K562 (cell line): ENCODE results near the gene PTRHD1. TPM values are rescaled to one million over a fixed set of nuclear protein-coding genes. Genes with fewer than 3 reads are reported as not detected.

Experiments
- ATAC-seq: fragments of 200-7000 bp; cut with Tn5 transposase; 3 replicates; pipeline ENCODE4 v1.9.1; 2020; ENCODE audit warnings: moderate library complexity
- BruUV-seq: library from RNA; stranded (reverse); fragments of 400-500 nt; replicated peaks from 2 replicates; lab custom pipeline; 2021; lab: Mats Ljungman, UMichigan
- CTCF ChIA-PET: fragments of 300-600 bp; formaldehyde crosslinking; extraction: SDS; loops from one replicate; lab custom pipeline; 2021; ENCODE audit warnings: low intra/inter-chr PET ratio; lab: Yijun Ruan, JAX
- POLR2A ChIA-PET: fragments of 300-600, 350-650 bp; sonication (Branson Sonifier 250); formaldehyde crosslinking; extraction: SDS; loops from one replicate; lab custom pipeline; 2021; ENCODE audit warnings: antibody characterized with exemption, inconsistent platforms; lab: Yijun Ruan, JAX
- DNase-seq, 4 experiments: peaks; one replicate each; pipeline versions ENCODE4 v3.0.0 to v3.0.0-alpha.2; 2011 to 2018; ENCODE audit warnings: low spot score in 3 of 4, mixed read lengths in 3 of 4; ENCODE audit errors: extremely low read depth in 1 of 4
- FAIRE-seq: peaks from 2 replicates; lab custom pipeline; 2011; peaks lifted over from hg19 to GRCh38; lab: Jason Lieb, UNC
- H2AFZ ChIP-seq: 2 replicates; pipeline ENCODE4 v1.6.0; 2011; ENCODE audit warnings: low read depth, low read length, control low read depth, inconsistent platforms
- H3K27ac ChIP-seq: fragments of 200-600 bp; 3 replicates; pipeline ENCODE4 v1.8.0; 2011; ENCODE audit warnings: low read depth, mild to moderate bottlenecking, control low read depth, inconsistent platforms, low read length, moderate library complexity, mixed read lengths; ENCODE audit errors: extremely low read depth
- H3K27me3 ChIP-seq, 2 experiments: fragments of 300-600 bp in 1 of 2; 2 replicates in 1 of 2; 3 replicates in 1 of 2; pipeline versions ENCODE4 v1.6.0 to v1.8.0; 2011; ENCODE audit warnings: inconsistent platforms in 2 of 2, low read length in 2 of 2, mild to moderate bottlenecking in 1 of 2, mixed read lengths in 1 of 2, moderate library complexity in 1 of 2; ENCODE audit not compliant: control insufficient read depth in 2 of 2, insufficient read depth in 2 of 2
- H3K36me3 ChIP-seq: fragments of 300-600 bp; 3 replicates; pipeline ENCODE4 v1.8.0; 2011; ENCODE audit warnings: mild to moderate bottlenecking, low read length, inconsistent platforms; ENCODE audit not compliant: control insufficient read depth, insufficient read depth
- H3K4me1 ChIP-seq, 2 experiments: fragments of 200-600 bp in 1 of 2; replicated peaks in 1 of 2; 2 replicates in 1 of 2; 3 replicates in 1 of 2; pipeline versions ENCODE4 v1.5.1 to v1.8.0; 2011; ENCODE audit warnings: inconsistent platforms in 2 of 2, low read length in 2 of 2, mild to moderate bottlenecking in 1 of 2, mixed read lengths in 1 of 2, moderate library complexity in 1 of 2; ENCODE audit not compliant: control insufficient read depth in 2 of 2, insufficient read depth in 2 of 2
- H3K4me2 ChIP-seq: 2 replicates; pipeline ENCODE4 v1.6.1; 2011; ENCODE audit warnings: low read length, control low read depth, inconsistent platforms, mixed read lengths; ENCODE audit not compliant: insufficient read depth
- H3K4me3 ChIP-seq: fragments of 200-600 bp; sonication (generic), shearing (Covaris generic); 2 replicates; pipeline ENCODE4 v1.5.1; 2016; ENCODE audit warnings: control low read depth, inconsistent platforms
- H3K79me2 ChIP-seq: fragments of 200-600 bp; 3 replicates; pipeline ENCODE4 v1.8.0; 2011; ENCODE audit warnings: low read length, inconsistent platforms; ENCODE audit not compliant: control insufficient read depth, insufficient read depth
- H3K9ac ChIP-seq, 2 experiments: 2 replicates each; pipeline versions ENCODE4 v1.6.0 to v1.6.1; 2011; ENCODE audit warnings: low read depth in 2 of 2, low read length in 2 of 2, control low read depth in 1 of 2, inconsistent platforms in 1 of 2, mild to moderate bottlenecking in 1 of 2, mixed read lengths in 1 of 2; ENCODE audit not compliant: insufficient read depth in 1 of 2
- H3K9me1 ChIP-seq: one replicate; pipeline ENCODE4 v1.6.0; 2011; ENCODE audit warnings: inconsistent platforms, mild to moderate bottlenecking, low read length, moderate library complexity; ENCODE audit not compliant: control insufficient read depth, insufficient read depth
- H3K9me3 ChIP-seq: replicated peaks from 2 replicates; pipeline ENCODE4 v1.5.1; 2011; ENCODE audit warnings: low read depth, low read length, inconsistent platforms; ENCODE audit not compliant: control insufficient read depth, insufficient read depth
- H4K20me1 ChIP-seq: replicated peaks from 2 replicates; pipeline ENCODE4 v1.6.1; 2011; ENCODE audit warnings: low read length, inconsistent platforms, mixed read lengths; ENCODE audit not compliant: control insufficient read depth, insufficient read depth
- ERF ChIP-seq: fragments of 450-650 bp; formaldehyde crosslinking; IDR thresholded peaks from 2 replicates; pipeline ENCODE4 v1.4.0; 2020; ENCODE audit warnings: mild to moderate bottlenecking, mixed read lengths
- NCOA4 ChIP-seq: fragments of 450-650 bp; IDR thresholded peaks from 2 replicates; pipeline ENCODE4 v1.6.1; 2018; ENCODE audit warnings: mild to moderate bottlenecking; ENCODE audit not compliant: partially characterized antibody
- POLR2G ChIP-seq: fragments of 200-400 bp; formaldehyde crosslinking; IDR thresholded peaks from 2 replicates; pipeline ENCODE4 v1.6.1; 2017; ENCODE audit warnings: low read depth, mild to moderate bottlenecking, antibody characterized with exemption, low read length, moderate library complexity
- POLR2H ChIP-seq: IDR thresholded peaks from 2 replicates; pipeline ENCODE4 v1.6.1; 2016; ENCODE audit warnings: missing genetic modification characterization, low read depth, mild to moderate bottlenecking, control low read depth, missing compliant biosample characterization, moderate library complexity
- SUPT5H ChIP-seq: fragments of 450-650 bp; IDR thresholded peaks from 2 replicates; pipeline ENCODE4 v1.6.1; 2016
- ZBTB33 ChIP-seq: sonication (generic); formaldehyde crosslinking; IDR thresholded peaks from 2 replicates; pipeline ENCODE4 v1.8.1; 2023; ENCODE audit warnings: mild to moderate bottlenecking, missing genetic modification reagents
- WGBS: fragments of 100-300 bp; shearing (Covaris generic); methylation state at CpG from one replicate; pipeline ENCODE4 v1.1.6; 2016; ENCODE audit warnings: low coverage, mixed read lengths; ENCODE audit not compliant: insufficient coverage; ENCODE audit errors: missing lambda C conversion rate; 5-methylcytosine and 5-hydroxymethylcytosine counted together
- in situ Hi-C: fragments of 300-500 bp; cut with MboI; formaldehyde crosslinking; loops from 4 replicates; pipeline ENCODE4 v1.15.0; 2018; ENCODE audit warnings: inconsistent platforms, mixed read lengths
- intact Hi-C: fragments of 100-400 bp; cut with micrococcal nuclease; formaldehyde crosslinking; loops from 2 replicates; pipeline ENCODE4 v1.14.2; 2022
- polyA plus RNA-seq, 8 experiments: library from polyadenylated mRNA; depleted of rRNA in 4 of 8; stranded (reverse) in 5 of 8; unstranded in 3 of 8; fragments of >200 nt; fragmentation: Nextera tagmentation in 2 of 8; fragmentation: Illumina TruSeq in 1 of 8; extraction: Ambion mirVana in 2 of 8; extraction: Trizol in 1 of 8; gene quantifications; 2 replicates each; pipeline versions ENCODE4 v1.2.1 to v1.2.3, GENCODE V29; 2011 to 2014; ENCODE audit warnings: inconsistent platforms in 1 of 8, missing spikeins in 1 of 8
- total RNA-seq, 7 experiments: library from RNA; depleted of rRNA in 6 of 7; stranded (reverse); fragments of >200 nt in 6 of 7; fragmentation: Illumina TruSeq in 2 of 7; extraction: Trizol in 2 of 7; gene quantifications; 2 replicates each; pipeline versions ENCODE4 v1.2.1 to v1.2.3, GENCODE V29; 2011 to 2021; ENCODE audit warnings: low replicate concordance in 1 of 7

The PTRHD1 gene
- total and polyA plus RNA-seq, 9 of the 15 experiments (the other 6 are each of a cell fraction or from before 2014, with no cell fraction given), result 15.8 to 83.2 (median 46.6) TPM

GRCh38 chr2:24830351-24830750, 37.2 kb upstream of the PTRHD1 start (continued):
- no peak for TF ChIP-seq NCOA4

DNA sequence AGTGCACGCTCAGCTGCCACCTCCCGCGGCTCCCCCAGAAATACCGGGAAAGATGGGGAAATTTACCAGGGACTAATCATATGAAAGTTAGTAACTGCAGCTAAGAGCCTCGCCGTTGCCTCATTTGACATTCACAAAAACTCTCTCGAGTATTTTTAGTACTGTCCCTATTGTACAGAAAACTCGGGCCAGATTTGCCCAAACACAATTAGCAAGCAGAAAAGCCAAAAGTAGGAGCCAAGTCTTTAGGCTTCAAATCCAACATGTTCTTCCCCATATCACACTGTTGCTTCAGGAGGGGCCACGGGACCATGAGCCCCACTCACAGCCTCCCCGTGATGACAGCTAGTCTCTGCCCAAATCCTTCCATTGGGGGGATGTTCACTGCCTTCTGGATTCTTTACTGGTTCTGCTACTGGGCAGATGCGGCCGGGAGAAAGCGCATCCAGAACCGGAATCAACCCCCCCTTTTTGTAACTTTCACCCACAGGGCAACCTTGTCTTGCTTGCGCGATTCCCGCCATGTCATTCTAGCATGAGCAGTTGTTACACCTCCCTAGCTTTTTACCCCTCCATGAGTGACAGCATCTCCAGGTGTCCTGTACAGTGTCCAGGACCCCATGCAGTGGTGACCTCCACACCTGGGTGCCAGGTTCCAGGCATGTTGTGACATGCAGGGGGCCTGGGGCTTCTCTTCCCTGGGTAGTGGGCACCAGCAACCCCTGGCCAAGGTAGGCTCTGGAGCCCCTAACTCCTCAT, 35.2 kb upstream of the PTRHD1 start:
- H3K36me3 ChIP-seq, result peaks cover 51% of the 10 kb centered on the region
- no peaks in the 10 kb centered on the region for H3K27me3 ChIP-seq
- ChIA-PET POLR2A (interaction anchor here (0.8 to 1.7 kb wide), 3 partner anchors 10 to 168 kb away, joined by 3 to 9 read pairs (median 4); no protein-coding TSS in a partner anchor), CTCF (interaction anchor here (1.1 to 3.3 kb wide), 5 partner anchors 36 to 419 kb away, joined by 3 to 32 read pairs (median 6); partner anchors contain the start of genes CENPO and PTRHD1)
- no peaks in the 10 kb centered on the region for H3K9me1 ChIP-seq
- H3K79me2 ChIP-seq, result no peaks in the 10 kb centered on the region
- H3K27ac ChIP-seq, result no peak overlapping the region
- DNase-seq (no peak), ATAC-seq (no peak), FAIRE-seq (no peak)
- no peak overlapping the region for H3K9ac ChIP-seq
- intact Hi-C loops (loop anchor here (5.0 kb wide), 3 partner anchors 299 to 369 kb away; partner anchors contain the start of gene NCOA1), in situ Hi-C loops (no loop called here)
- TSS peak; percentile 31 for BruUV-seq
- H3K4me1 ChIP-seq, result peaks cover 0 to 5% of the 10 kb centered on the region in 2 experiments; a peak in 2 of 5 replicates
- H4K20me1 ChIP-seq, result no peaks in the 10 kb centered on the region
- TF ChIP-seq POLR2G (peak; percentile 34; the same call in 1 of the 2 replicates), ZBTB33 (CRISPR knock-in tag) (peak; percentile 80), POLR2H (tag) (no peak), SUPT5H (0 out of 2 replicates have a peak, but pooled peaks have one; percentile 26), ERF (no peak)
- H3K9me3 ChIP-seq, result no peaks in the 10 kb centered on the region
- 78% methylated on average over 17 of the region's 17 CpGs for WGBS
- no peak overlapping the region for H3K4me2 ChIP-seq
- no peak overlapping the region for H3K4me3 ChIP-seq
- no peak overlapping the region for H2AFZ ChIP-seq
